ENCODE measurements around the gene KLKB1. TPM values are rescaled to one million over a fixed set of nuclear protein-coding genes. Genes with fewer than 3 reads are reported as not detected.
"Not testable (repeated sequence)": the region's sequence is repeated elsewhere in the genome, so short reads cannot be mapped to it uniquely, and the experiment has no call there.

The KLKB1 gene
- total RNA-seq, 1 donor from 2014 or later = not detected

DNA sequence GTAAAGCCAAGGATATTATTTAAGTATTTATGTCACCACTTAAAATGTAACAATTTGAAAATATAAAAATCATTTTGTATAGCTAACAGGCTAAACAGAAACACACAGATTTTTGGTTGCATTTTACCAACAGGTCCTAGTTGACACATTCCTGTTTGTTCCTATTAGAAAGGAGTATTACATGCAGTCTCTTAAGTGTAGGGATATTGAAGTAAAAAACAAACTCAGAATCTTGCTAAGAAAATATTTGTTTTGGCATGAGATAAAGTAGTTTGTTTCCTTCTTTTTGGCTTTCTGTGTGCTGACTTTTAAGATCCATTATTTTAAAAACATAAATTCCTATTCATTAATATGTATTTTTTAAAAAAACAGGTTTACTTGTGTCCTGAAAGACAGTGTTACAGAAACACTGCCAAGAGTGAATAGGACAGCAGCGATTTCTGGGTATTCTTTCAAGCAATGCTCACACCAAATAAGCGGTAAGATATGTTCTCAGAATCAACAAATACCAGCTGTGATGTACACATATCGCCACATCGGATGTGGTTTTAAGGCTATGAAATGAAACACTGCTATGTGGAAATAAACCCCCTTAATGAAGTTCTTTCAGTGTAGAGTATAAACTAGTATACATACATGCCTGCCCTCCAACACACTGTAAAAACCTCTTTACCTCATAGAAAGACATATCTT lies 45.5 kb downstream of the KLKB1 start:
- no peak overlapping the region for H3K27ac ChIP-seq (ENCODE audit: low read depth, low read length)
- no peaks in the 10 kb centered on the region for H3K9me3 Mint-ChIP-seq (ENCODE audit: unreplicated experiment)
- TF ChIP-seq, protein P1, sequence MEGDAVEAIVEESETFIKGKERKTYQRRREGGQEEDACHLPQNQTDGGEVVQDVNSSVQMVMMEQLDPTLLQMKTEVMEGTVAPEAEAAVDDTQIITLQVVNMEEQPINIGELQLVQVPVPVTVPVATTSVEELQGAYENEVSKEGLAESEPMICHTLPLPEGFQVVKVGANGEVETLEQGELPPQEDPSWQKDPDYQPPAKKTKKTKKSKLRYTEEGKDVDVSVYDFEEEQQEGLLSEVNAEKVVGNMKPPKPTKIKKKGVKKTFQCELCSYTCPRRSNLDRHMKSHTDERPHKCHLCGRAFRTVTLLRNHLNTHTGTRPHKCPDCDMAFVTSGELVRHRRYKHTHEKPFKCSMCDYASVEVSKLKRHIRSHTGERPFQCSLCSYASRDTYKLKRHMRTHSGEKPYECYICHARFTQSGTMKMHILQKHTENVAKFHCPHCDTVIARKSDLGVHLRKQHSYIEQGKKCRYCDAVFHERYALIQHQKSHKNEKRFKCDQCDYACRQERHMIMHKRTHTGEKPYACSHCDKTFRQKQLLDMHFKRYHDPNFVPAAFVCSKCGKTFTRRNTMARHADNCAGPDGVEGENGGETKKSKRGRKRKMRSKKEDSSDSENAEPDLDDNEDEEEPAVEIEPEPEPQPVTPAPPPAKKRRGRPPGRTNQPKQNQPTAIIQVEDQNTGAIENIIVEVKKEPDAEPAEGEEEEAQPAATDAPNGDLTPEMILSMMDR (IDR thresholded peaks at IDR 0.05; ENCODE audit: insufficient read depth, low read depth, low read length) = no peak
- TF ChIP-seq EZH2 (IDR thresholded peaks at IDR 0.05; ENCODE audit: insufficient read depth, low read length) = no peak
- peaks cover 4% of the 10 kb centered on the region for H3K27me3 ChIP-seq (ENCODE audit: insufficient read depth, low read length)
- H4K20me1 ChIP-seq (ENCODE audit: insufficient read depth, low read length) = no peaks in the 10 kb centered on the region
- H3K79me2 ChIP-seq (ENCODE audit: insufficient read depth, low read length) = no peaks in the 10 kb centered on the region
- no peaks in the 10 kb centered on the region for H3K4me1 ChIP-seq (ENCODE audit: insufficient read depth, low read length)
- H3K9me3 ChIP-seq (ENCODE audit: insufficient read depth, low read depth, low read length) = no peaks in the 10 kb centered on the region
- no peak overlapping the region for H3K4me3 Mint-ChIP-seq (ENCODE audit: unreplicated experiment)
- H3K36me3 ChIP-seq (ENCODE audit: insufficient read depth, low read length) = no peaks in the 10 kb centered on the region
- DNase-seq (ENCODE audit: low read depth) (no peak), FAIRE-seq (no peak)
- no peaks in the 10 kb centered on the region for H3K36me3 Mint-ChIP-seq (ENCODE audit: low read depth, unreplicated experiment)
- H3K9ac ChIP-seq (ENCODE audit: low read length) = no peak overlapping the region
- H2AFZ ChIP-seq (ENCODE audit: low read depth, low read length) = no peak overlapping the region
- H3K27me3 Mint-ChIP-seq (ENCODE audit: low read depth, unreplicated experiment) = no peaks in the 10 kb centered on the region
- no peak overlapping the region for H3K4me2 ChIP-seq (ENCODE audit: low read length)
- H3K4me3 ChIP-seq (ENCODE audit: insufficient read depth, low read depth, low read length) = no peak overlapping the region
- no peak overlapping the region for H3K27ac Mint-ChIP-seq (ENCODE audit: unreplicated experiment)
- no peaks in the 10 kb centered on the region for H3K4me1 Mint-ChIP-seq (ENCODE audit: low read depth, unreplicated experiment)

DNA sequence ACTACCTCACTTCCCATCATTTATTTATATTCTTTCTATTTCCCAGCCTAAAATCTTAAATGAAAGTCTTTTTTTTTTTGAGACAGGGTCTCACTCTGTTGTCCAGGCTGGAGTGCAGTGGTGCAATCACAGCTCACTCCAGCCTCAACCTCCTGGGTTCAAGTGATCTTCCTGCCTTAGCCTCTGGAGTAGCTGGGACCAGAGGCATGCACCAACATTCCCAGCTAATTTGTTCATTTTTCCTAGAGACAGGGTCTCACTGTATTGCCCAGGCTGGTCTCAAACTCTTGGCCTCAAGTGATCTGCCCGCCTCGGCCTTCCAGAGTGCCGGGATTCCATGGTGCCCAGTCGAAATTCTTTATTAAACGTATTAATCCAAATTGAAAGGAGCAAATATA lies 46.1 kb downstream of the KLKB1 start:
- not testable (repeated sequence) for H3K9ac ChIP-seq (ENCODE audit: low read length); H3K4me3 ChIP-seq (ENCODE audit: insufficient read depth, low read depth, low read length); H3K36me3 Mint-ChIP-seq (ENCODE audit: low read depth, unreplicated experiment); FAIRE-seq; H3K4me1 ChIP-seq (ENCODE audit: insufficient read depth, low read length); H3K27me3 ChIP-seq (ENCODE audit: insufficient read depth, low read length); H3K36me3 ChIP-seq (ENCODE audit: insufficient read depth, low read length); H3K4me1 Mint-ChIP-seq (ENCODE audit: low read depth, unreplicated experiment); H3K4me2 ChIP-seq (ENCODE audit: low read length); H2AFZ ChIP-seq (ENCODE audit: low read depth, low read length); H3K9me3 Mint-ChIP-seq (ENCODE audit: unreplicated experiment); H3K27me3 Mint-ChIP-seq (ENCODE audit: low read depth, unreplicated experiment); H4K20me1 ChIP-seq (ENCODE audit: insufficient read depth, low read length); H3K27ac Mint-ChIP-seq (ENCODE audit: unreplicated experiment); H3K9me3 ChIP-seq (ENCODE audit: insufficient read depth, low read depth, low read length); H3K27ac ChIP-seq (ENCODE audit: low read depth, low read length); DNase-seq (ENCODE audit: low read depth); H3K79me2 ChIP-seq (ENCODE audit: insufficient read depth, low read length); H3K4me3 Mint-ChIP-seq (ENCODE audit: unreplicated experiment)

DNA sequence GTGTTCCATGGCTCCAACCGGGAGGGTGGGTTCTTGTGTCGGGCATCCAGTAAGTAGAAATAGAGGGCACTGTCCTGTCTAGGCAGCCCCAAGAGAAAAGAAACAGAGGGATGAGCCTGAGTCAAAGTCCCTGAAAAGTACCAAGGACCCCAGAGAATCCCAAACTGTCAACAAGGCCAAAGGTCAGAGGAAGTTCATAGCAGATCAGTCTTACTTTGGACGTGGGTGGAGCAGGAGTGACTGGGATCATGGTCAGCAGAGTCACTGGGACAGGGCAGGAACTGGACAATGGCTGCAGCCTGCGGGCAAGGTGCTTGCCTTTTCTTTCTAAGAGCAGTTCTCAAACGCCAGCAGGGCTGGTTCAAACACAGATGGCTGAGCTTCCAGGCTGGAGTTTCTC lies 56.0 kb downstream of the KLKB1 start:
- peaks cover 3% of the 10 kb centered on the region for H3K27me3 Mint-ChIP-seq (ENCODE audit: low read depth, unreplicated experiment)
- FAIRE-seq (no peak), DNase-seq (ENCODE audit: low read depth) (no peak)
- Histone ChIP-seq H3K79me2 (ENCODE audit: insufficient read depth, low read length) (no peaks in the 10 kb centered on the region), H3K9me3 (ENCODE audit: insufficient read depth, low read depth, low read length) (no peaks in the 10 kb centered on the region), H3K4me3 (ENCODE audit: insufficient read depth, low read depth, low read length) (no peak overlapping the region), H3K36me3 (ENCODE audit: insufficient read depth, low read length) (no peaks in the 10 kb centered on the region), H2AFZ (ENCODE audit: low read depth, low read length) (no peak overlapping the region), H3K27me3 (ENCODE audit: insufficient read depth, low read length) (no peaks in the 10 kb centered on the region), H3K4me2 (ENCODE audit: low read length) (no peak overlapping the region), H3K4me1 (ENCODE audit: insufficient read depth, low read length) (no peaks in the 10 kb centered on the region), H3K27ac (ENCODE audit: low read depth, low read length) (no peak overlapping the region), H3K9ac (ENCODE audit: low read length) (no peak overlapping the region), H4K20me1 (ENCODE audit: insufficient read depth, low read length) (no peaks in the 10 kb centered on the region)
- TF ChIP-seq, protein P1 (IDR thresholded peaks at IDR 0.05; ENCODE audit: insufficient read depth, low read depth, low read length) = no peak
- TF ChIP-seq EZH2 (IDR thresholded peaks at IDR 0.05; ENCODE audit: insufficient read depth, low read length) = no peak
- no peak overlapping the region for H3K4me3 Mint-ChIP-seq (ENCODE audit: unreplicated experiment)
- no peaks in the 10 kb centered on the region for H3K36me3 Mint-ChIP-seq (ENCODE audit: low read depth, unreplicated experiment)
- no peaks in the 10 kb centered on the region for H3K9me3 Mint-ChIP-seq (ENCODE audit: unreplicated experiment)
- no peaks in the 10 kb centered on the region for H3K4me1 Mint-ChIP-seq (ENCODE audit: low read depth, unreplicated experiment)
- H3K27ac Mint-ChIP-seq (ENCODE audit: unreplicated experiment) = no peak overlapping the region

Measured in astrocyte (in vitro differentiated cells and primary cell).